Dendritic cell treated with granulocyte-macrophage colony-stimulating factor and Interleukin-4, amounts not matched to agents 40 ng/mL and 50 ng/mL, for 4 days (primary cell): ENCODE data around the gene AFF3.
"Not testable (repeated sequence)": the region's sequence is repeated elsewhere in the genome, so short reads cannot be mapped to it uniquely, and the experiment has no call there.

ENCODE experiments used
- H3K27ac Mint-ChIP-seq: one replicate; pipeline ENCODE4 v1.8.0; 2022; ENCODE audit warnings: mild to moderate bottlenecking, mixed read lengths
- H3K27me3 Mint-ChIP-seq: one replicate; pipeline ENCODE4 v1.8.0; 2022; ENCODE audit warnings: mild to moderate bottlenecking, mixed read lengths
- H3K36me3 Mint-ChIP-seq: one replicate; pipeline ENCODE4 v1.8.0; 2022; ENCODE audit warnings: low read depth, mixed read lengths
- H3K4me1 Mint-ChIP-seq: one replicate; pipeline ENCODE4 v1.8.0; 2022; ENCODE audit warnings: low read depth, mixed read lengths
- H3K4me3 Mint-ChIP-seq: one replicate; pipeline ENCODE4 v1.8.0; 2022; ENCODE audit warnings: mild to moderate bottlenecking, moderate library complexity, mixed read lengths
- H3K9me3 Mint-ChIP-seq: one replicate; pipeline ENCODE4 v1.8.0; 2022; ENCODE audit warnings: mixed read lengths
- intact Hi-C: fragments of 100-400 bp; cut with micrococcal nuclease; formaldehyde crosslinking; loops from one replicate; pipeline ENCODE4 v1.15.0; 2022

Gene AFF3

GRCh38 chr2:99762714-99763113 lies 379.7 kb downstream of the AFF3 start:
- Mint-ChIP-seq H3K27me3 (no peaks in the 10 kb centered on the region), H3K9me3 (no peaks in the 10 kb centered on the region), H3K4me1 (peaks cover 31% of the 10 kb centered on the region), H3K36me3 (no peaks in the 10 kb centered on the region), H3K4me3 (no peak overlapping the region), H3K27ac (no peak overlapping the region)
- intact Hi-C loops = no loop called here

GRCh38 chr2:99757611-99758114 lies 384.7 kb downstream of the AFF3 start:
- no peak overlapping the region for H3K27ac Mint-ChIP-seq
- intact Hi-C loops = no loop called here

GRCh38 chr2:99756059-99756458 lies 386.3 kb downstream of the AFF3 start:
- H3K27ac Mint-ChIP-seq = no peak overlapping the region
- H3K9me3 Mint-ChIP-seq = no peaks in the 10 kb centered on the region
- H3K36me3 Mint-ChIP-seq = no peaks in the 10 kb centered on the region
- no peaks in the 10 kb centered on the region for H3K27me3 Mint-ChIP-seq
- H3K4me3 Mint-ChIP-seq = no peak overlapping the region
- H3K4me1 Mint-ChIP-seq = no peaks in the 10 kb centered on the region
- intact Hi-C loops = no loop called here

More at GRCh38 chr2:99757611-99758114, 384.7 kb downstream of the AFF3 start:
- Mint-ChIP-seq H3K4me1 (peaks cover 10% of the 10 kb centered on the region), H3K36me3 (no peaks in the 10 kb centered on the region), H3K4me3 (no peak overlapping the region), H3K27me3 (no peaks in the 10 kb centered on the region), H3K9me3 (no peaks in the 10 kb centered on the region)

GRCh38 chr2:99754210-99754609 lies 388.2 kb downstream of the AFF3 start:
- Mint-ChIP-seq H3K27ac (no peak overlapping the region), H3K36me3 (no peaks in the 10 kb centered on the region), H3K4me3 (no peak overlapping the region), H3K27me3 (no peaks in the 10 kb centered on the region), H3K4me1 (no peaks in the 10 kb centered on the region), H3K9me3 (no peaks in the 10 kb centered on the region)
- intact Hi-C loops = no loop called here

GRCh38 chr2:99753505-99753904 lies 388.9 kb downstream of the AFF3 start:
- no peak overlapping the region for H3K27ac Mint-ChIP-seq
- intact Hi-C loops = no loop called here
- no peaks in the 10 kb centered on the region for H3K9me3 Mint-ChIP-seq
- H3K4me3 Mint-ChIP-seq = no peak overlapping the region
- H3K36me3 Mint-ChIP-seq = no peaks in the 10 kb centered on the region
- no peaks in the 10 kb centered on the region for H3K4me1 Mint-ChIP-seq
- no peaks in the 10 kb centered on the region for H3K27me3 Mint-ChIP-seq

GRCh38 chr2:99748344-99748743 lies 394.0 kb downstream of the AFF3 start:
- no peaks in the 10 kb centered on the region for H3K4me1 Mint-ChIP-seq
- H3K36me3 Mint-ChIP-seq = no peaks in the 10 kb centered on the region
- H3K27ac Mint-ChIP-seq = no peak overlapping the region
- no peaks in the 10 kb centered on the region for H3K9me3 Mint-ChIP-seq
- intact Hi-C loops = no loop called here
- H3K27me3 Mint-ChIP-seq = no peaks in the 10 kb centered on the region
- no peak overlapping the region for H3K4me3 Mint-ChIP-seq

- Mint-ChIP-seq H3K36me3 (no peaks in the 10 kb centered on the region), H3K9me3 (no peaks in the 10 kb centered on the region), H3K27ac (no peak overlapping the region), H3K27me3 (no peaks in the 10 kb centered on the region), H3K4me3 (no peak overlapping the region), H3K4me1 (no peaks in the 10 kb centered on the region)
- intact Hi-C loops = no loop called here
Observed at GRCh38 chr2:99747842-99748241, 394.5 kb downstream of the AFF3 start.

GRCh38 chr2:99743146-99743545 lies 399.2 kb downstream of the AFF3 start:
- Mint-ChIP-seq H3K9me3 (peaks cover 4% of the 10 kb centered on the region), H3K36me3 (no peaks in the 10 kb centered on the region), H3K4me1 (peaks cover 3% of the 10 kb centered on the region), H3K4me3 (no peak overlapping the region), H3K27me3 (no peaks in the 10 kb centered on the region), H3K27ac (no peak overlapping the region)
- intact Hi-C loops = no loop called here

GRCh38 chr2:99737537-99737936 lies 404.9 kb downstream of the AFF3 start:
- peaks cover 23% of the 10 kb centered on the region for H3K4me1 Mint-ChIP-seq
- H3K27me3 Mint-ChIP-seq = no peaks in the 10 kb centered on the region
- H3K4me3 Mint-ChIP-seq = no peak overlapping the region
- peaks cover 15% of the 10 kb centered on the region for H3K9me3 Mint-ChIP-seq
- no peak overlapping the region for H3K27ac Mint-ChIP-seq
- H3K36me3 Mint-ChIP-seq = no peaks in the 10 kb centered on the region
- intact Hi-C loops = no loop called here

- intact Hi-C loops = no loop called here
- Mint-ChIP-seq H3K27ac (no peak overlapping the region), H3K4me3 (no peak overlapping the region), H3K4me1 (peaks cover 23% of the 10 kb centered on the region), H3K36me3 (no peaks in the 10 kb centered on the region), H3K9me3 (peaks cover 15% of the 10 kb centered on the region), H3K27me3 (no peaks in the 10 kb centered on the region)
Observed at GRCh38 chr2:99735753-99736152, 406.6 kb downstream of the AFF3 start.

- H3K9me3 Mint-ChIP-seq = peaks cover 15% of the 10 kb centered on the region
- not testable (repeated sequence) for H3K36me3 Mint-ChIP-seq, H3K27ac Mint-ChIP-seq
Observed at GRCh38 chr2:99735314-99735713, 407.1 kb downstream of the AFF3 start.

GRCh38 chr2:99734236-99734635 lies 408.2 kb downstream of the AFF3 start:
- peaks cover 15% of the 10 kb centered on the region for H3K9me3 Mint-ChIP-seq
- H3K36me3 Mint-ChIP-seq = no peaks in the 10 kb centered on the region
- intact Hi-C loops = no loop called here
- H3K27ac Mint-ChIP-seq = no peak overlapping the region
- no peaks in the 10 kb centered on the region for H3K27me3 Mint-ChIP-seq
- H3K4me1 Mint-ChIP-seq = peaks cover 23% of the 10 kb centered on the region
- no peak overlapping the region for H3K4me3 Mint-ChIP-seq

More at GRCh38 chr2:99735314-99735713, 407.1 kb downstream of the AFF3 start:
- H3K4me1 Mint-ChIP-seq = peaks cover 23% of the 10 kb centered on the region
- H3K4me3 Mint-ChIP-seq, H3K27me3 Mint-ChIP-seq, intact Hi-C loops: not testable (repeated sequence)

GRCh38 chr2:99729104-99730025 lies 413.0 kb downstream of the AFF3 start:
- Mint-ChIP-seq H3K36me3 (no peaks in the 10 kb centered on the region), H3K4me3 (no peak overlapping the region)
- intact Hi-C loops = loop anchor here (5.0 kb wide), 2 partner anchors 513 to 533 kb away; no protein-coding TSS in a partner anchor

GRCh38 chr2:99728166-99728565 lies 414.2 kb downstream of the AFF3 start:
- H3K4me1 Mint-ChIP-seq = no peaks in the 10 kb centered on the region
- intact Hi-C loops = loop anchor here (5.0 kb wide), 2 partner anchors 514 to 534 kb away; no protein-coding TSS in a partner anchor
- H3K36me3 Mint-ChIP-seq = no peaks in the 10 kb centered on the region
- peaks cover 7% of the 10 kb centered on the region for H3K9me3 Mint-ChIP-seq
- no peak overlapping the region for H3K4me3 Mint-ChIP-seq
- no peaks in the 10 kb centered on the region for H3K27me3 Mint-ChIP-seq
- no peak overlapping the region for H3K27ac Mint-ChIP-seq

More at GRCh38 chr2:99729104-99730025, 413.0 kb downstream of the AFF3 start:
- no peaks in the 10 kb centered on the region for H3K9me3 Mint-ChIP-seq
- no peak overlapping the region for H3K27ac Mint-ChIP-seq
- H3K27me3 Mint-ChIP-seq = no peaks in the 10 kb centered on the region
- H3K4me1 Mint-ChIP-seq = no peaks in the 10 kb centered on the region
